Spleen (tissue), 11 donors: ENCODE measurements around the gene IQCE. TPM values are rescaled to one million over a fixed set of nuclear protein-coding genes. Genes with fewer than 3 reads are reported as not detected.
A peak's percentile ranks its signal among the peaks of the same experiment; 100 is the strongest.

Source experiments
- DNase-seq: peaks from one replicate; pipeline ENCODE4 v3.0.0-alpha.2; 2020
- H3K27ac ChIP-seq, 8 donors: fragments of 200-600 bp; sonication (generic) in 7 of 8; 1 replicate in 4 of 8; 2 replicates in 4 of 8; pipeline versions ENCODE4 v1.5.0 to v1.8.0; 2016 to 2021; ENCODE audit warnings: inconsistent platforms in 4 of 8, mild to moderate bottlenecking in 4 of 8, moderate library complexity in 1 of 8
- H3K27me3 ChIP-seq, 7 donors: fragments of 200-600 bp; sonication (generic) in 6 of 7; replicated peaks in 1 of 7; 1 replicate in 4 of 7; 2 replicates in 3 of 7; pipeline versions ENCODE4 v1.5.0 to v1.8.0; 2016 to 2021; ENCODE audit warnings: inconsistent platforms in 3 of 7, mild to moderate bottlenecking in 1 of 7
- H3K36me3 ChIP-seq, 6 donors: fragments of 200-600 bp; sonication (generic) in 5 of 6; 1 replicate in 4 of 6; 2 replicates in 2 of 6; pipeline versions ENCODE4 v1.5.0 to v1.8.0; 2016 to 2021; ENCODE audit warnings: inconsistent platforms in 2 of 6
- H3K4me1 ChIP-seq, 6 donors: fragments of 200-600 bp; sonication (generic) in 5 of 6; 1 replicate in 3 of 6; 2 replicates in 3 of 6; pipeline versions ENCODE4 v1.5.0 to v1.8.0; 2016 to 2021; ENCODE audit warnings: inconsistent platforms in 3 of 6
- H3K4me3 ChIP-seq, 8 donors: fragments of 200-600 bp; sonication (generic) in 7 of 8; 1 replicate in 4 of 8; 2 replicates in 4 of 8; pipeline versions ENCODE4 v1.5.0 to v1.8.0; 2016 to 2021; ENCODE audit warnings: inconsistent platforms in 4 of 8, mild to moderate bottlenecking in 4 of 8, moderate library complexity in 2 of 8
- H3K9me3 ChIP-seq, 8 donors: fragments of 200-600 bp; sonication (generic) in 7 of 8; 1 replicate in 4 of 8; 2 replicates in 4 of 8; pipeline versions ENCODE4 v1.5.0 to v1.8.0; 2016 to 2021; ENCODE audit warnings: inconsistent platforms in 4 of 8
- POLR2A ChIP-seq, 3 donors: fragments of 450-650 bp; IDR thresholded peaks; one replicate each; pipeline ENCODE4 v1.5.1; 2017; ENCODE audit warnings: antibody characterized with exemption in 3 of 3, mild to moderate bottlenecking in 1 of 3
- POLR2AphosphoS5 ChIP-seq, 3 donors: sonication (generic); formaldehyde crosslinking; IDR thresholded peaks; one replicate each; pipeline ENCODE4 v1.5.1; 2017; ENCODE audit warnings: antibody characterized with exemption in 3 of 3
- WGBS, 5 donors: extraction: QIAGEN DNeasy Blood & Tissue Kit in 3 of 5; methylation state at CpG; one replicate each; pipeline versions ENCODE4 v1.1.5 to v1.1.7; 2013 to 2018; 5-methylcytosine and 5-hydroxymethylcytosine counted together
- intact Hi-C: fragments of 100-400 bp; cut with DNase I; formaldehyde crosslinking; loops from one replicate; pipeline ENCODE4 v1.15.0; 2023; ENCODE audit warnings: low total_unique reads
- polyA plus RNA-seq, 3 donors: library from polyadenylated mRNA; stranded (reverse); fragments of 200-250 nt; gene quantifications; one replicate each; pipeline ENCODE4 v1.2.1, GENCODE V29; 2013
- total RNA-seq, 7 donors: library from RNA; depleted of rRNA in 3 of 7; stranded (reverse); fragments of >200 nt in 3 of 7; fragmentation: NEBNext Ultra II Directional in 4 of 7; extraction: Animal tissue kit (Norgen Biotek cat#: 25700) in 4 of 7; gene quantifications; one replicate each; pipeline versions ENCODE4 v1.1.0 to v1.2.1, GENCODE V29; 2016 to 2021
- TF ChIP-seq, protein P1 (sequence below), 11 experiments: fragments of 200-600 bp in 7 of 11; fragments of 450-650 bp in 4 of 11; sonication (generic) in 4 of 11; IDR thresholded peaks in 8 of 11; conservative IDR thresholded peaks in 3 of 11; 1 replicate in 7 of 11; 2 replicates in 4 of 11; pipeline versions ENCODE4 v1.4.0 to v1.8.0; 2016 to 2021; ENCODE audit warnings: antibody characterized with exemption in 11 of 11, inconsistent platforms in 4 of 11, mild to moderate bottlenecking in 1 of 11
- donor health status: healthy with polysubstance abuse.
- donor health status: DM: no; HTN: no; CAD: no; lungs with moderate emphysema.
- donor health status: DM: no; HTN: no; CAD: no.
- donor health status: Bipolar disorder and iron deficiency.
- donor health status: healthy.
- donor health status: DM: no; HTN: no; CAD: no.
- donor health status: DM: yes; HTN: yes; CAD: no.

Gene IQCE
- total and polyA plus RNA-seq, 10 donors, result 1.2 to 17.1 (median 11.4) TPM

DNA sequence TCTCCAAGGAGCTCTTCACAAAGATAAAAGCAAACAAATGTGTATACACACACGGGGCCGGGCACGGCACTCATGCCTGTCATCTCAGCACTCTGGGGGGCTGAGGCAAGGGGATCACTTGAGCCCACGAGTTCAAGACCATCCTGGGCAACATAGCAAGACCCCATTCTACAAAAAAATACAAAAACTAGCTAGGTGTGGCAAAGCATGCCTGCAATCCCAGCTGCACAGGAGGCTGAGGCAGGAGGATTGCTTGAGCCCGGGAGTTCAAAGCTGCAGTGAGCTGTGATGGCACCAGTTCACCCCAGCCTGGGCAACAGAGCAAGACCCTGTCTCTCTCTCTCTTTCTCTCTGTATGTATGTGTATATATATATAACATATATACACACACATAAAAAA, 95.3 kb downstream of the IQCE start:
- DNase-seq, result no peak
- Histone ChIP-seq H3K27ac (no peak overlapping the region), H3K4me3 (no peak overlapping the region), H3K36me3 (peaks cover 0 to 100% (median 40%) of the 10 kb centered on the region in 6 donors), H3K27me3 (no peaks in the 10 kb centered on the region), H3K9me3 (no peaks in the 10 kb centered on the region), H3K4me1 (no peaks in the 10 kb centered on the region)
- TF ChIP-seq POLR2A (IDR thresholded peaks at IDR 0.05) (no peak), POLR2AphosphoS5 (IDR thresholded peaks at IDR 0.05) (no peak)
- TF ChIP-seq, protein P1, sequence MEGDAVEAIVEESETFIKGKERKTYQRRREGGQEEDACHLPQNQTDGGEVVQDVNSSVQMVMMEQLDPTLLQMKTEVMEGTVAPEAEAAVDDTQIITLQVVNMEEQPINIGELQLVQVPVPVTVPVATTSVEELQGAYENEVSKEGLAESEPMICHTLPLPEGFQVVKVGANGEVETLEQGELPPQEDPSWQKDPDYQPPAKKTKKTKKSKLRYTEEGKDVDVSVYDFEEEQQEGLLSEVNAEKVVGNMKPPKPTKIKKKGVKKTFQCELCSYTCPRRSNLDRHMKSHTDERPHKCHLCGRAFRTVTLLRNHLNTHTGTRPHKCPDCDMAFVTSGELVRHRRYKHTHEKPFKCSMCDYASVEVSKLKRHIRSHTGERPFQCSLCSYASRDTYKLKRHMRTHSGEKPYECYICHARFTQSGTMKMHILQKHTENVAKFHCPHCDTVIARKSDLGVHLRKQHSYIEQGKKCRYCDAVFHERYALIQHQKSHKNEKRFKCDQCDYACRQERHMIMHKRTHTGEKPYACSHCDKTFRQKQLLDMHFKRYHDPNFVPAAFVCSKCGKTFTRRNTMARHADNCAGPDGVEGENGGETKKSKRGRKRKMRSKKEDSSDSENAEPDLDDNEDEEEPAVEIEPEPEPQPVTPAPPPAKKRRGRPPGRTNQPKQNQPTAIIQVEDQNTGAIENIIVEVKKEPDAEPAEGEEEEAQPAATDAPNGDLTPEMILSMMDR (IDR thresholded peaks at IDR 0.05 in 8 of 11, conservative IDR thresholded peaks at IDR 0.05 in 3 of 11), result no peak
- intact Hi-C loops, result no loop called here
- 74 to 93% (median 90%) methylated on average over 5 of the region's 5 CpGs for WGBS, 5 donors

DNA sequence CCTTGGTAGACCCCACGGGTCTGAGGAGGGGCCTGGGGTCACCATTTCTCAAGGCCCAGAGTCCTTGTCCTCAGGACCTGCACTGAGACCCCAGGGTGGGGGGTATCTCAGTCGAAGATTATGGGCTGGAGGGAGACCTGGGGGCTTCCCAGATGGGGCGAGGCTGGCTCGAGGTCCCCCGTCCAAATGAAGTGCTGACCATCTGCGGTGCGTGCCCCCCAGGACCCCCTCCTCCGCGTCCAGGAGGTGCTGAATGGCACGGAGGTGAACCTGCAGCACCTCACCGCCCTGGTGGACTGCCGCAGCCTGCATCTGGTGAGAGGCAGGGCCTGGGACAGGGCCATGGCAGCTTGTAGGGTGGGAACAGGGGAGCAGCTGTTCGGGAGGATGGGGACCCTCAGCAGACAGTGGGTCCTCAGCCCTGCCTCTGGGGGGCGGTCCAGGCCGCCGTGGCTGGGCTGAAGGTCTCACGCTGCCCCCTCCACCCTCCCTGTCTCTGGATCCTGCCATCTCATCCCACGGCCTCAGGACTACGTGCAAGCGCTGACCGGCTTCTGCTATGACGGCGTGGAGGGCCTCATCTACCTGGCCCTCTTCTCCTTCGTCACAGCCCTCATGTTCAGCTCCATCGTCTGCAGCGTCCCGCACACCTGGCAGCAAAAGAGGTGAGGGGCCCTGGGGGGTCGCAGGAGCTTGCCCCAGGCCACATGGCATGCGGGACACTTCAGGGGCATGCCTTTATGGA, 97.3 kb downstream of the IQCE start:
- Histone ChIP-seq H3K4me1 (no peaks in the 10 kb centered on the region), H3K27ac (no peak overlapping the region), H3K27me3 (no peaks in the 10 kb centered on the region), H3K9me3 (no peaks in the 10 kb centered on the region), H3K36me3 (peaks cover 0 to 100% (median 45%) of the 10 kb centered on the region in 6 donors), H3K4me3 (no peak overlapping the region)
- no peak for TF ChIP-seq POLR2A (IDR thresholded peaks at IDR 0.05)
- TF ChIP-seq POLR2AphosphoS5 (IDR thresholded peaks at IDR 0.05), result peak in 1 of 3 donors; percentile 60
- WGBS, 5 donors, result 88 to 94% (median 94%) methylated on average over 22 to 29 of the region's 29 CpGs
- intact Hi-C loops, result no loop called here
- peak; percentile 74 for DNase-seq

DNA sequence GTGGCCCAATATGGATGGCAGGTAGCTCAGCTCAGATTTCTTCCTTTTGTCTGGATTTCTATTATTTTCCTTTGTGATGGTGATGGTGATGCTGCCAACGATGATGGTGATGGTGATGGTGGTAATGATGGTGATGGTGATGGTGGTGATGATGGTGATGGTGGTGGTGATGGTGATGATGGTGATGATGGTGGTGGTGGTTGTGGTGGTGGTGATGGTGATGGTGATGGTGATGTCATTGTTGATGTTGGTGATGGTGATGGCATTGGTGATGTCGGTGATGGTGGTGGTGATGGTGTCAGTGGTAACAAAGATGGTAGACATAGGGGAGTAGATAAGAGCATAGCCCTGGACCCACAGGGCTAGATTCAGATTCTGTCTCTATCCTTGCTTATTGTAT, 98.4 kb downstream of the IQCE start:
- TF ChIP-seq, protein P1 (IDR thresholded peaks at IDR 0.05 in 8 of 11, conservative IDR thresholded peaks at IDR 0.05 in 3 of 11), result no peak
- no peak for TF ChIP-seq POLR2A (IDR thresholded peaks at IDR 0.05)
- TF ChIP-seq POLR2AphosphoS5 (IDR thresholded peaks at IDR 0.05), result no peak
- 46 to 90% (median 69%) methylated on average over 2 of the region's 2 CpGs for WGBS, 5 donors
- H3K36me3 ChIP-seq, result peaks cover 0 to 100% (median 49%) of the 10 kb centered on the region in 6 donors
- H3K4me1 ChIP-seq, result peaks cover 0 to 7% (median 2%) of the 10 kb centered on the region in 6 donors
- no peaks in the 10 kb centered on the region for H3K9me3 ChIP-seq
- no peak overlapping the region for H3K4me3 ChIP-seq
- DNase-seq, result no peak
- intact Hi-C loops, result no loop called here
- H3K27ac ChIP-seq, result no peak overlapping the region
- H3K27me3 ChIP-seq, result no peaks in the 10 kb centered on the region

DNA sequence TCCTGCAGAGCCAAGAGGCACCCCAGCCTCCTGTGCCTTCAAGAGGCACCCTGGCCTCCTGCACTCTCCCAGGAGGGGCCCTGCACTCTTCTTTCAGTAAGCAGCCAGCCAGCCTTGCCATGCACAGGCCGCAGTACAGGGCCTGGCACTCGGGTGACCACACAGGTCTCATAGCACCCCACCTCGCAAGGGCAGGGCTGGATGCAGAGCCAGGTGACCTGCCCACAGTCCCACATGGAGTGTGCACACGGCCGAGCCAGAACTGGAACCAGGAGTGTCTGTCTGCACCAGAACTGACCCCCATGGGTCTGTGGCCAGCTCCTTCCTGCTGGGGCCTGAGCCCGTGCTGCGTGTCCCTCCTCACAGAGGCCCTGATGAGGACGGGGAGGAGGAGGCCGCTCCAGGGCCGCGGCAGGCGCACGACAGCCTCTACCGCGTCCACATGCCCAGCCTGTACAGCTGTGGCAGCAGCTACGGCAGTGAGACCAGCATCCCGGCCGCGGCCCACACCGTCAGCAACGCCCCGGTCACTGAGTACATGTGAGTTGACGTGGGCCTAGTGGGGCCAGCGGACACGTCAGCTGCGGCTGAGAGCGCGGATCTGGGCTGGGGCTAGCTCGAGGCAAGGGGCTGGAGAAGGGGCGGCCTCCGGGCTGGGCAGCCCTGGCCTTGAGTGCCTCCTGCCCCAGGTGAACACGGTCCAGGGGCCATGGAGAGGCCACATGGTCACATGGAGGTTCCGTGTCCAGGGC, 99.3 kb downstream of the IQCE start:
- Histone ChIP-seq H3K27me3 (no peaks in the 10 kb centered on the region), H3K36me3 (peaks cover 0 to 100% (median 51%) of the 10 kb centered on the region in 6 donors), H3K9me3 (no peaks in the 10 kb centered on the region), H3K4me3 (no peak overlapping the region), H3K4me1 (peaks cover 0 to 15% (median 10%) of the 10 kb centered on the region in 6 donors), H3K27ac (no peak overlapping the region)
- DNase-seq, result no peak
- 92 to 98% (median 95%) methylated on average over 12 to 33 of the region's 33 CpGs for WGBS, 5 donors
- TF ChIP-seq POLR2A (IDR thresholded peaks at IDR 0.05) (no peak), POLR2AphosphoS5 (IDR thresholded peaks at IDR 0.05) (peak in 1 of 3 donors; percentile 40)
- intact Hi-C loops, result no loop called here

DNA sequence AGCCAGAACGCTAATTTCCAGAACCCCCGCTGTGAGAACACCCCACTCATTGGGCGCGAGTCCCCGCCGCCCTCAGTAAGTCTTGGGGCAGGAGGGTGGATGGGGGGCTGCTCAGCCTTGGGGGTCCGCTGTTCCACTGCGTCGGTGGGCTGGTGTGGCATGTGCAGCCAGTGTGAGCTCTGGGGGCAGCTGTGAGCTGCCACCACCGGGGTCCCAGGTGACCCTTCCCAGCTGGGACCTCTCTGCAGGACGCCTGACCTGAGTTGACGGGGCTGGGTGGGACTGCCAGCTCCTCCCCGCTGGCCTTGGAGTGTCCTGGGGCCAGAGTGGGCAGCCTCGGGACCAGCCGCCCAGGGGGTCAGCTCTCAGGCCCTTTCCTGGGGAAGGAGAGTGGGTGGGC, 100.2 kb downstream of the IQCE start:
- intact Hi-C loops, result no loop called here
- H3K27me3 ChIP-seq, result no peaks in the 10 kb centered on the region
- no peak overlapping the region for H3K4me3 ChIP-seq
- no peak overlapping the region for H3K27ac ChIP-seq
- H3K4me1 ChIP-seq, result peaks cover 2 to 24% (median 18%) of the 10 kb centered on the region in 6 donors
- TF ChIP-seq POLR2AphosphoS5 (IDR thresholded peaks at IDR 0.05), result no peak
- TF ChIP-seq, protein P1 (IDR thresholded peaks at IDR 0.05 in 8 of 11, conservative IDR thresholded peaks at IDR 0.05 in 3 of 11), result no peak
- TF ChIP-seq POLR2A (IDR thresholded peaks at IDR 0.05), result no peak
- no peak for DNase-seq
- no peaks in the 10 kb centered on the region for H3K9me3 ChIP-seq
- peaks cover 0 to 97% (median 51%) of the 10 kb centered on the region in 6 donors for H3K36me3 ChIP-seq
- WGBS, 5 donors, result 91 to 100% (median 93%) methylated on average over 2 to 15 of the region's 15 CpGs
